Stimulated activated CD4-positive, alpha-beta T cell treated with anti-CD3 and anti-CD28 coated beads, TNF-alpha, amount 100 ng/mL, for 48 hours (primary cell): ENCODE measurements around the gene CLIC6.

Source experiments
- DNase-seq, 3 donors: peaks; one replicate each; pipeline ENCODE4 v3.0.0-alpha.2; 2020; ENCODE audit warnings: low read depth in 3 of 3

The CLIC6 gene

DNA sequence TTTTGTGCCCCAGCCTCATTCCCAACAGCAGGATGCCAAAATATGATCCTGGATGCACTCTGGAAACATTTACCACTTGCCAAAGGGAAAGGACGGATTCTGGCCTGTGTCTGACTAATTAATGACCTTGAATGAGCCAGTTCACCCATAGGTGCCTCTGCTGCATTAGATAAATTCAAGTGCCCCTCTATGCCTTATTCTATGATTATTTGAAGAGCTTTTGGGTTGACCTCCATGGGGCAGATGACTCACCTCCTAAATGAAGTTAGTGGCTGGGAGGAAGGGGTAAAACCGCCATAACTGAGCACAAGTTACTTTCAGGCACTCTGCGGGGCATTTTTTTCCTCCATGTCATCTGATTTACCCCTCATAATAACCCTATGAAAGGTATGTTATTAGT is 98.1 kb downstream of the CLIC6 start:
- DNase-seq: no peak
